HEK293 (cell line): Measurements from ENCODE around the gene SCFD2.

Source experiments
- CTCF ChIA-PET: fragments of 350-600 bp; formaldehyde crosslinking; extraction: SDS; loops from one replicate; lab custom pipeline; 2021; ENCODE audit warnings: antibody characterized with exemption; lab: Yijun Ruan, JAX
- POLR2A ChIA-PET: fragments of 300-600 bp; formaldehyde crosslinking; extraction: SDS; loops from one replicate; lab custom pipeline; 2020; ENCODE audit warnings: antibody characterized with exemption, inconsistent platforms; lab: Yijun Ruan, JAX
- H3K27ac ChIP-seq: fragments of 200-500 bp; sonication (Bioruptor generic); 2 replicates; pipeline ENCODE4 v1.5.1; 2014; ENCODE audit warnings: low read depth, low read length, control low read depth, inconsistent platforms; ENCODE audit errors: extremely low read depth
- H3K36me3 ChIP-seq, 2 experiments: fragments of 200-500 bp in 1 of 2; sonication (Bioruptor generic) in 1 of 2; 1 replicate in 1 of 2; 2 replicates in 1 of 2; pipeline ENCODE4 v1.5.1; 2014 to 2017; ENCODE audit warnings: inconsistent platforms in 2 of 2, low read length in 2 of 2; ENCODE audit not compliant: control insufficient read depth in 2 of 2, insufficient read depth in 1 of 2
- H3K4me1 ChIP-seq: fragments of 200-500 bp; sonication (Bioruptor generic); 2 replicates; pipeline ENCODE4 v1.5.1; 2014; ENCODE audit warnings: mild to moderate bottlenecking, low read length, inconsistent platforms; ENCODE audit not compliant: control insufficient read depth, insufficient read depth
- H3K4me3 ChIP-seq: 2 replicates; pipeline ENCODE4 v1.5.1; 2011; ENCODE audit warnings: low read depth, mild to moderate bottlenecking, control low read depth, low read length, moderate library complexity
- H3K9me3 ChIP-seq: fragments of 200-500 bp; sonication (Bioruptor generic); 2 replicates; pipeline ENCODE4 v1.5.1; 2014; ENCODE audit warnings: low read depth, low read length, inconsistent platforms; ENCODE audit not compliant: control insufficient read depth, insufficient read depth
- BCL11B ChIP-seq: fragments of 450-650 bp; formaldehyde crosslinking; IDR thresholded peaks from 2 replicates; pipeline ENCODE4 v1.5.1; 2016; ENCODE audit warnings: low read depth, missing biosample characterization, missing genetic modification characterization
- GFI1B ChIP-seq: fragments of 450-650 bp; formaldehyde crosslinking; IDR thresholded peaks from 2 replicates; pipeline ENCODE4 v1.5.1; 2016; ENCODE audit warnings: missing biosample characterization, missing genetic modification characterization
- REPIN1 ChIP-seq: fragments of 450-650 bp; formaldehyde crosslinking; IDR thresholded peaks from 2 replicates; pipeline ENCODE4 v1.5.1; 2017; ENCODE audit warnings: missing biosample characterization, missing genetic modification characterization, low read depth
- SALL2 ChIP-seq: fragments of 450-650 bp; formaldehyde crosslinking; IDR thresholded peaks from 2 replicates; pipeline ENCODE4 v1.5.0; 2017; ENCODE audit warnings: missing biosample characterization, mild to moderate bottlenecking, missing genetic modification characterization, borderline replicate concordance
- SP3 ChIP-seq: fragments of 450-650 bp; formaldehyde crosslinking; IDR thresholded peaks from 2 replicates; pipeline ENCODE4 v1.5.1; 2016; ENCODE audit warnings: missing biosample characterization, missing genetic modification characterization
- YY1 ChIP-seq: fragments of 450-650 bp; formaldehyde crosslinking; IDR thresholded peaks from 2 replicates; pipeline ENCODE4 v1.5.1; 2018; ENCODE audit warnings: missing biosample characterization, missing genetic modification characterization
- ZBTB1 ChIP-seq: fragments of 450-650 bp; formaldehyde crosslinking; IDR thresholded peaks from 2 replicates; pipeline ENCODE4 v1.5.1; 2016; ENCODE audit warnings: missing biosample characterization, missing genetic modification characterization
- ZBTB8A ChIP-seq: fragments of 450-650 bp; formaldehyde crosslinking; IDR thresholded peaks from 2 replicates; pipeline ENCODE4 v1.5.1; 2016; ENCODE audit warnings: missing biosample characterization, missing genetic modification characterization
- ZNF121 ChIP-seq: fragments of 450-650 bp; formaldehyde crosslinking; IDR thresholded peaks from 2 replicates; pipeline ENCODE4 v1.5.1; 2016; ENCODE audit warnings: missing biosample characterization, missing genetic modification characterization
- ZNF558 ChIP-seq: fragments of 450-650 bp; formaldehyde crosslinking; IDR thresholded peaks from 2 replicates; pipeline ENCODE4 v1.5.1; 2016; ENCODE audit warnings: missing biosample characterization, missing genetic modification characterization
- ZNF585B ChIP-seq: fragments of 450-650 bp; formaldehyde crosslinking; IDR thresholded peaks from 2 replicates; pipeline ENCODE4 v1.5.1; 2016; ENCODE audit warnings: missing biosample characterization, missing genetic modification characterization
- ZNF645 ChIP-seq: fragments of 450-650 bp; formaldehyde crosslinking; IDR thresholded peaks from 2 replicates; pipeline ENCODE4; 2016; ENCODE audit warnings: missing biosample characterization, missing genetic modification characterization
- ZNF791 ChIP-seq: fragments of 450-650 bp; formaldehyde crosslinking; IDR thresholded peaks from 2 replicates; pipeline ENCODE4 v1.5.1; 2016; ENCODE audit warnings: missing biosample characterization, missing genetic modification characterization
- ZSCAN16 ChIP-seq: fragments of 450-650 bp; formaldehyde crosslinking; IDR thresholded peaks from 2 replicates; pipeline ENCODE4 v1.5.1; 2016; ENCODE audit warnings: missing biosample characterization, missing genetic modification characterization
- TF ChIP-seq, protein P1 (sequence below): fragments of 450-650 bp; formaldehyde crosslinking; IDR thresholded peaks from 2 replicates; pipeline ENCODE4 v1.5.1; 2016; ENCODE audit warnings: missing biosample characterization, missing genetic modification characterization

Gene SCFD2

GRCh38 chr4:52911684-52912294 is 454.1 kb downstream of the SCFD2 start:
- ChIA-PET POLR2A (no interaction called here), CTCF (interaction anchor here (0.5 to 1.6 kb wide), 26 partner anchors 9 to 701 kb away, joined by 3 to 9 read pairs (median 4); no protein-coding TSS in a partner anchor)
- Histone ChIP-seq H3K4me3 (no peak overlapping the region), H3K9me3 (no peaks in the 10 kb centered on the region), H3K36me3 (no peaks in the 10 kb centered on the region), H3K27ac (no peak overlapping the region), H3K4me1 (no peaks in the 10 kb centered on the region)
- TF ChIP-seq, protein P1, sequence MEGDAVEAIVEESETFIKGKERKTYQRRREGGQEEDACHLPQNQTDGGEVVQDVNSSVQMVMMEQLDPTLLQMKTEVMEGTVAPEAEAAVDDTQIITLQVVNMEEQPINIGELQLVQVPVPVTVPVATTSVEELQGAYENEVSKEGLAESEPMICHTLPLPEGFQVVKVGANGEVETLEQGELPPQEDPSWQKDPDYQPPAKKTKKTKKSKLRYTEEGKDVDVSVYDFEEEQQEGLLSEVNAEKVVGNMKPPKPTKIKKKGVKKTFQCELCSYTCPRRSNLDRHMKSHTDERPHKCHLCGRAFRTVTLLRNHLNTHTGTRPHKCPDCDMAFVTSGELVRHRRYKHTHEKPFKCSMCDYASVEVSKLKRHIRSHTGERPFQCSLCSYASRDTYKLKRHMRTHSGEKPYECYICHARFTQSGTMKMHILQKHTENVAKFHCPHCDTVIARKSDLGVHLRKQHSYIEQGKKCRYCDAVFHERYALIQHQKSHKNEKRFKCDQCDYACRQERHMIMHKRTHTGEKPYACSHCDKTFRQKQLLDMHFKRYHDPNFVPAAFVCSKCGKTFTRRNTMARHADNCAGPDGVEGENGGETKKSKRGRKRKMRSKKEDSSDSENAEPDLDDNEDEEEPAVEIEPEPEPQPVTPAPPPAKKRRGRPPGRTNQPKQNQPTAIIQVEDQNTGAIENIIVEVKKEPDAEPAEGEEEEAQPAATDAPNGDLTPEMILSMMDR (tag by site-specific recombination): 0 out of 2 replicates have a peak, but pooled peaks have one; percentile 15
- TF ChIP-seq ZNF791: no peak

DNA sequence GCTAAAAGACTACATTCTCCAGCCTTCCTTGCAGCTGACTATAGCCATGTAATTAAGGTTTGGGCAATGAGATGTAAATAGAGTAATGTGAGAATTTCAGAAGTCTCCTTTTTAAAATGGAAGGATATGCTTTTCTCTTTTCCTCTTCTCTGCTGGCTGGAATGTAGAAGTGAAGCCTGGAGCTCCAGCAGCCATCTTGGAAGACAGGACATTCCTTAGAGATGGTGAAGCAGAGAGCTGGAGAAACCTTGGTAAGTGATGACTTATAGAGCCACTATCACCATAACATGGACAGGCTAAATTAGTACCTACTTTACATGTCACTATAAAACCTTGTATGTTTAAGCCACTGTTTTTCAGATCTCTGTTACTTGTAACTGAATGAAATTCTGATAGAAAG is 455.7 kb downstream of the SCFD2 start:
- Histone ChIP-seq H3K36me3 (no peaks in the 10 kb centered on the region), H3K9me3 (no peaks in the 10 kb centered on the region), H3K4me3 (no peak overlapping the region), H3K27ac (no peak overlapping the region), H3K4me1 (no peaks in the 10 kb centered on the region)
- no peak for TF ChIP-seq YY1 (tag by site-specific recombination)
- no peak for TF ChIP-seq ZNF558 (tag by site-specific recombination)
- TF ChIP-seq SP3 (tag by site-specific recombination): no peak
- no peak for TF ChIP-seq SALL2
- TF ChIP-seq BCL11B (tag by site-specific recombination): no peak
- TF ChIP-seq REPIN1 (tag by site-specific recombination): no peak
- TF ChIP-seq ZBTB1 (tag by site-specific recombination): no peak
- no peak for TF ChIP-seq ZSCAN16 (tag by site-specific recombination)
- TF ChIP-seq ZBTB8A (tag by site-specific recombination): no peak
- no peak for TF ChIP-seq ZNF645
- POLR2A ChIA-PET: no interaction called here
- CTCF ChIA-PET: interaction anchor here (0.7 to 1.1 kb wide), 4 partner anchors 22 to 72 kb away, joined by 3 to 4 read pairs (median 3); no protein-coding TSS in a partner anchor

GRCh38 chr4:52907510-52907909 is 458.4 kb downstream of the SCFD2 start:
- Histone ChIP-seq H3K36me3 (no peaks in the 10 kb centered on the region), H3K4me1 (no peaks in the 10 kb centered on the region), H3K4me3 (no peak overlapping the region), H3K27ac (no peak overlapping the region), H3K9me3 (no peaks in the 10 kb centered on the region)
- ChIA-PET POLR2A (no interaction called here), CTCF (interaction anchor here (0.6 kb wide), 1 partner anchor 152 kb away, joined by 3 read pairs; no protein-coding TSS in a partner anchor)
- TF ChIP-seq ZNF585B: no peak
- no peak for TF ChIP-seq ZNF121 (tag by site-specific recombination)
- TF ChIP-seq GFI1B: no peak
- TF ChIP-seq, protein P1 (tag by site-specific recombination): no peak
